Measurements from ENCODE around the gene RB1. TPM values are rescaled to one million over a fixed set of nuclear protein-coding genes. Genes with fewer than 3 reads are reported as not detected.
"Not testable (repeated sequence)": the region's sequence is repeated elsewhere in the genome, so short reads cannot be mapped to it uniquely, and the experiment has no call there.

Gene RB1
- total RNA-seq, 1 donor from 2014 or later = 23.8 TPM

GRCh38 chr13:48353590-48353989 is 50.0 kb downstream of the RB1 start:
- Histone ChIP-seq H3K4me3 (no peak overlapping the region), H3K27ac (replicated peaks) (no peak overlapping the region), H3K4me1 (peaks cover 13% of the 10 kb centered on the region), H3K27me3 (ENCODE audit: low read depth) (no peaks in the 10 kb centered on the region), H3K36me3 (peaks cover 66% of the 10 kb centered on the region), H3K9me3 (replicated peaks) (peaks cover 53% of the 10 kb centered on the region)
- TF ChIP-seq, protein P1, sequence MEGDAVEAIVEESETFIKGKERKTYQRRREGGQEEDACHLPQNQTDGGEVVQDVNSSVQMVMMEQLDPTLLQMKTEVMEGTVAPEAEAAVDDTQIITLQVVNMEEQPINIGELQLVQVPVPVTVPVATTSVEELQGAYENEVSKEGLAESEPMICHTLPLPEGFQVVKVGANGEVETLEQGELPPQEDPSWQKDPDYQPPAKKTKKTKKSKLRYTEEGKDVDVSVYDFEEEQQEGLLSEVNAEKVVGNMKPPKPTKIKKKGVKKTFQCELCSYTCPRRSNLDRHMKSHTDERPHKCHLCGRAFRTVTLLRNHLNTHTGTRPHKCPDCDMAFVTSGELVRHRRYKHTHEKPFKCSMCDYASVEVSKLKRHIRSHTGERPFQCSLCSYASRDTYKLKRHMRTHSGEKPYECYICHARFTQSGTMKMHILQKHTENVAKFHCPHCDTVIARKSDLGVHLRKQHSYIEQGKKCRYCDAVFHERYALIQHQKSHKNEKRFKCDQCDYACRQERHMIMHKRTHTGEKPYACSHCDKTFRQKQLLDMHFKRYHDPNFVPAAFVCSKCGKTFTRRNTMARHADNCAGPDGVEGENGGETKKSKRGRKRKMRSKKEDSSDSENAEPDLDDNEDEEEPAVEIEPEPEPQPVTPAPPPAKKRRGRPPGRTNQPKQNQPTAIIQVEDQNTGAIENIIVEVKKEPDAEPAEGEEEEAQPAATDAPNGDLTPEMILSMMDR (IDR thresholded peaks at IDR 0.05; ENCODE audit: borderline replicate concordance) = no peak
- intact Hi-C loops (cut with micrococcal nuclease) = no loop called here
- no peak for DNase-seq

GRCh38 chr13:48355524-48355923 is 52.0 kb downstream of the RB1 start:
- H3K4me3 ChIP-seq; H3K27me3 ChIP-seq (ENCODE audit: low read depth); DNase-seq; H3K27ac ChIP-seq (replicated peaks); intact Hi-C loops (cut with micrococcal nuclease): not testable (repeated sequence)
- H3K9me3 ChIP-seq (replicated peaks) = peaks cover 45% of the 10 kb centered on the region
- H3K36me3 ChIP-seq = peaks cover 54% of the 10 kb centered on the region
- peaks cover 13% of the 10 kb centered on the region for H3K4me1 ChIP-seq

- intact Hi-C loops (cut with micrococcal nuclease) = no loop called here
- Histone ChIP-seq H3K9me3 (replicated peaks) (peaks cover 33% of the 10 kb centered on the region), H3K4me3 (no peak overlapping the region), H3K27ac (replicated peaks) (peak overlapping the region; percentile 34), H3K27me3 (ENCODE audit: low read depth) (no peaks in the 10 kb centered on the region), H3K4me1 (peaks cover 13% of the 10 kb centered on the region), H3K36me3 (peaks cover 50% of the 10 kb centered on the region)
- DNase-seq = no peak
- TF ChIP-seq, protein P1 (IDR thresholded peaks at IDR 0.05; ENCODE audit: borderline replicate concordance) = no peak
Measured at GRCh38 chr13:48356750-48357149, 53.2 kb downstream of the RB1 start.

GRCh38 chr13:48369988-48370387 is 66.4 kb downstream of the RB1 start:
- H3K36me3 ChIP-seq = peaks cover 54% of the 10 kb centered on the region
- no peak overlapping the region for H3K4me3 ChIP-seq
- H3K4me1 ChIP-seq = no peaks in the 10 kb centered on the region
- no peak for DNase-seq
- intact Hi-C loops (cut with micrococcal nuclease) = no loop called here
- TF ChIP-seq, protein P1 (IDR thresholded peaks at IDR 0.05; ENCODE audit: borderline replicate concordance) = no peak
- H3K9me3 ChIP-seq (replicated peaks) = no peaks in the 10 kb centered on the region
- H3K27ac ChIP-seq (replicated peaks) = no peak overlapping the region
- H3K27me3 ChIP-seq (ENCODE audit: low read depth) = no peaks in the 10 kb centered on the region

GRCh38 chr13:48370815-48371214 is 67.3 kb downstream of the RB1 start:
- peaks cover 56% of the 10 kb centered on the region for H3K36me3 ChIP-seq
- no peak overlapping the region for H3K27ac ChIP-seq (replicated peaks)
- no peak for DNase-seq
- H3K27me3 ChIP-seq (ENCODE audit: low read depth) = no peaks in the 10 kb centered on the region
- H3K4me3 ChIP-seq = no peak overlapping the region
- TF ChIP-seq, protein P1 (IDR thresholded peaks at IDR 0.05; ENCODE audit: borderline replicate concordance) = no peak
- intact Hi-C loops (cut with micrococcal nuclease) = no loop called here
- no peaks in the 10 kb centered on the region for H3K9me3 ChIP-seq (replicated peaks)
- no peaks in the 10 kb centered on the region for H3K4me1 ChIP-seq

DNA sequence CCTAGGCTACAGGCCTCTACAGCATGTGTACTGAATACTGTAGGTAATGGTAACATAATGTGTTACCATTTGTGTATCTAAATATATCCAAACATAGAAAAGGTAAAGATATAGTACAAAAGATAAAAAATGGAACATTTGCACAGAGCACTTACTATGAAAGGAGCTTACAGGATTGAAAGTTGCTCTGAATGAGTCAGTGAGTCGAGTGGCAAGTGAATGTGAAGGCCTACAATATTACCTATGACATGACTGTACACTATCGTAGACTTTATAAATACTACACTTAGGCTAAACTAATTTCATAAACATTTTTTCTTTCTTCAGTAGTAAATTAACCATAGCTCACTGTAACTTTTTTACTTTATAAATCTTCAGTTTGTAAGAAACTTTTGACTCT is 74.3 kb downstream of the RB1 start:
- H3K4me3 ChIP-seq = no peak overlapping the region
- no peak for DNase-seq
- TF ChIP-seq, protein P1 (IDR thresholded peaks at IDR 0.05; ENCODE audit: borderline replicate concordance) = no peak
- H3K27me3 ChIP-seq (ENCODE audit: low read depth) = no peaks in the 10 kb centered on the region
- peaks cover 75% of the 10 kb centered on the region for H3K36me3 ChIP-seq
- H3K27ac ChIP-seq (replicated peaks) = no peak overlapping the region
- intact Hi-C loops (cut with micrococcal nuclease) = no loop called here
- peaks cover 4% of the 10 kb centered on the region for H3K4me1 ChIP-seq
- no peaks in the 10 kb centered on the region for H3K9me3 ChIP-seq (replicated peaks)

Data from left ventricle myocardium inferior (tissue), 1 donor.